SKM-1 treated with dmso at 0.1 percent for 144 hours (cell line): ENCODE data around the gene PRPF6.

Source experiments
- DNase-seq: peaks from one replicate; lab custom pipeline; 2025; ENCODE audit not compliant: unreplicated experiment; lab: John Stamatoyannopoulos, UW

The PRPF6 gene

GRCh38 chr20:64058536-64058935 lies 77.6 kb downstream of the PRPF6 start:
- no peak for DNase-seq

- DNase-seq = no peak
Observed at GRCh38 chr20:64062276-64062595, 81.3 kb downstream of the PRPF6 start.

- peak; percentile 93 for DNase-seq
Observed at GRCh38 chr20:64062596-64063388, 81.9 kb downstream of the PRPF6 start, which contains the start of gene TCEA2. Gene TCEA2 (plus strand): TSS chr20:64063198. CDS start chr20:64063313, 115 bp downstream.

- no peak for DNase-seq
Observed at GRCh38 chr20:64063389-64064144, 82.6 kb downstream of the PRPF6 start.

GRCh38 chr20:64064145-64064698 lies 83.3 kb downstream of the PRPF6 start:
- no peak for DNase-seq

- DNase-seq = no peak
Observed at GRCh38 chr20:64065062-64065973, 84.4 kb downstream of the PRPF6 start.

- DNase-seq = peak; percentile 85
Observed at GRCh38 chr20:64065974-64066343, 85.0 kb downstream of the PRPF6 start.

- no peak for DNase-seq
Observed at GRCh38 chr20:64067005-64067632, 86.2 kb downstream of the PRPF6 start.

- no peak for DNase-seq
Observed at GRCh38 chr20:64067733-64068307, 86.9 kb downstream of the PRPF6 start.

GRCh38 chr20:64068386-64069208 lies 87.7 kb downstream of the PRPF6 start:
- DNase-seq = no peak

GRCh38 chr20:64069209-64069613 lies 88.3 kb downstream of the PRPF6 start:
- DNase-seq = no peak

GRCh38 chr20:64069614-64070243 lies 88.8 kb downstream of the PRPF6 start:
- no peak for DNase-seq

- DNase-seq = no peak
Observed at GRCh38 chr20:64070244-64070993, 89.5 kb downstream of the PRPF6 start.

- no peak for DNase-seq
Observed at GRCh38 chr20:64071341-64072332, 90.7 kb downstream of the PRPF6 start.

- DNase-seq = no peak
Observed at GRCh38 chr20:64072498-64073063, 91.6 kb downstream of the PRPF6 start.

- no peak for DNase-seq
Observed at GRCh38 chr20:64073476-64074183, 92.7 kb downstream of the PRPF6 start.
